Endodermal cell (in vitro differentiated cells): ENCODE data around the gene COP1. TPM values are rescaled to one million over a fixed set of nuclear protein-coding genes. Genes with fewer than 3 reads are reported as not detected.

Experiments
- DNase-seq: peaks from one replicate; pipeline ENCODE4 v3.0.0-alpha.2; 2017
- H3K27ac ChIP-seq: 2 replicates; pipeline ENCODE4 v1.5.1; 2013; ENCODE audit warnings: mild to moderate bottlenecking, low read depth, low read length, moderate library complexity
- H3K27me3 ChIP-seq: 2 replicates; pipeline ENCODE4 v1.6.1; 2013; ENCODE audit warnings: mild to moderate bottlenecking, low read length, moderate library complexity; ENCODE audit not compliant: insufficient read depth, control insufficient read depth, poor library complexity, severe bottlenecking
- H3K36me3 ChIP-seq: 2 replicates; pipeline ENCODE4 v1.7.0; 2013; ENCODE audit warnings: mild to moderate bottlenecking, low read length, moderate library complexity; ENCODE audit not compliant: control insufficient read depth, insufficient read depth
- H3K4me1 ChIP-seq: one replicate; pipeline ENCODE4 v1.7.0; 2013; ENCODE audit warnings: low read length; ENCODE audit not compliant: control insufficient read depth, insufficient read depth
- H3K4me3 ChIP-seq: 2 replicates; pipeline ENCODE4 v1.5.1; 2013; ENCODE audit warnings: mild to moderate bottlenecking, low read length, moderate library complexity
- H3K9ac ChIP-seq: 2 replicates; pipeline ENCODE4 v1.6.1; 2013; ENCODE audit warnings: mild to moderate bottlenecking, low read length, moderate library complexity; ENCODE audit not compliant: poor library complexity, severe bottlenecking; ENCODE audit errors: extremely low read depth
- H3K9me3 ChIP-seq: 2 replicates; pipeline ENCODE4 v1.6.1; 2013; ENCODE audit warnings: mild to moderate bottlenecking, low read length, moderate library complexity; ENCODE audit not compliant: control insufficient read depth
- H3K27ac Mint-ChIP-seq: 2 replicates; pipeline ENCODE4 v1.8.0; 2020; ENCODE audit warnings: mixed read lengths
- H3K27me3 Mint-ChIP-seq: 2 replicates; pipeline ENCODE4 v1.8.0; 2021; ENCODE audit warnings: mild to moderate bottlenecking, mixed read lengths; ENCODE audit not compliant: insufficient read depth
- H3K36me3 Mint-ChIP-seq: 2 replicates; pipeline ENCODE4 v1.8.0; 2020; ENCODE audit warnings: low read depth, mixed read lengths
- H3K4me1 Mint-ChIP-seq: 2 replicates; pipeline ENCODE4 v1.8.0; 2020; ENCODE audit warnings: mixed read lengths
- H3K4me3 Mint-ChIP-seq: 2 replicates; pipeline ENCODE4 v1.8.0; 2020; ENCODE audit warnings: mild to moderate bottlenecking, moderate library complexity, mixed read lengths
- H3K9me3 Mint-ChIP-seq: 2 replicates; pipeline ENCODE4 v1.8.0; 2020; ENCODE audit warnings: mild to moderate bottlenecking, mixed read lengths
- WGBS, 2 experiments: methylation state at CpG; one replicate each; pipeline versions ENCODE4 v1.1.5 to v1.1.7; 2013; ENCODE audit warnings: missing lambda C conversion rate in 2 of 2, mixed read lengths in 1 of 2; ENCODE audit not compliant: insufficient coverage in 1 of 2, insufficient read length in 1 of 2; 5-methylcytosine and 5-hydroxymethylcytosine counted together
- total RNA-seq, 2 donors: library from RNA; stranded (reverse); fragmentation: NEBNext Ultra II Directional in 1 of 2; extraction: Animal tissue kit (Norgen Biotek cat#: 25700) in 1 of 2; gene quantifications; 2 replicates in 1 of 2; 3 replicates in 1 of 2; pipeline ENCODE4 v1.2.1, GENCODE V29; 2021
- TF ChIP-seq, protein P1 (sequence below): fragments of 200-600 bp; sonication (generic); conservative IDR thresholded peaks from 2 replicates; pipeline ENCODE4 v1.5.0; 2021; ENCODE audit warnings: antibody characterized with exemption, mild to moderate bottlenecking

COP1 gene
- total RNA-seq, 2 donors from 2014 or later = 70.1 to 70.6 TPM

DNA sequence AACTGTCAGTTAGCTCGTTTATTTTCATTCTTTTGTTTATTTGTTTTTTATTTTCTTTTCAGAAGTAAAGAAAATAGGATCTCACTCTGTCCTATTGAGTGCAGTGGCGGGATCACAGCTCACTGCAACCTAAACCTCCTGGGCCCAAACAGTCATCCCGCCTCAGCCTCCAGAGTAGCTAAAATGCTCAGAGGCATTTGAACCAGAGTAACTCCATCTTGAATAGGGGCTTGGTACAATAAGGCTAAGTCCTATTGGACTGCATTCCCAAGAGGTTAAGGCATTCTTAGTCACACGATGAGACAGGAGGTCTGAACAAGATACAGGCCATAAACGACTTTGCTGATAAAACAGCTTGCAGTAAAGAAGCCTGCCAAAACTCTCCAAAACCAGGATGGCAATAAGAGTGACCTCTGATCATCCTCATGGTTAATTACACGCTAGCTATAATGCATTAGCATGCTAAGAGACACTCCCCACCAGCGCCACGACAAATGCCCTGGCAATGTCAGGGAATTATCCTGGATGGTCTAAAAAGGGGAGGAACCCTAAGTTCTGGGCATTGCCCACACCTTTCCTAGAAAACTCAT lies 13.1 kb upstream of the COP1 start:
- DNase-seq = no peak
- peaks cover 3% of the 10 kb centered on the region for H3K27me3 Mint-ChIP-seq
- TF ChIP-seq, protein P1, sequence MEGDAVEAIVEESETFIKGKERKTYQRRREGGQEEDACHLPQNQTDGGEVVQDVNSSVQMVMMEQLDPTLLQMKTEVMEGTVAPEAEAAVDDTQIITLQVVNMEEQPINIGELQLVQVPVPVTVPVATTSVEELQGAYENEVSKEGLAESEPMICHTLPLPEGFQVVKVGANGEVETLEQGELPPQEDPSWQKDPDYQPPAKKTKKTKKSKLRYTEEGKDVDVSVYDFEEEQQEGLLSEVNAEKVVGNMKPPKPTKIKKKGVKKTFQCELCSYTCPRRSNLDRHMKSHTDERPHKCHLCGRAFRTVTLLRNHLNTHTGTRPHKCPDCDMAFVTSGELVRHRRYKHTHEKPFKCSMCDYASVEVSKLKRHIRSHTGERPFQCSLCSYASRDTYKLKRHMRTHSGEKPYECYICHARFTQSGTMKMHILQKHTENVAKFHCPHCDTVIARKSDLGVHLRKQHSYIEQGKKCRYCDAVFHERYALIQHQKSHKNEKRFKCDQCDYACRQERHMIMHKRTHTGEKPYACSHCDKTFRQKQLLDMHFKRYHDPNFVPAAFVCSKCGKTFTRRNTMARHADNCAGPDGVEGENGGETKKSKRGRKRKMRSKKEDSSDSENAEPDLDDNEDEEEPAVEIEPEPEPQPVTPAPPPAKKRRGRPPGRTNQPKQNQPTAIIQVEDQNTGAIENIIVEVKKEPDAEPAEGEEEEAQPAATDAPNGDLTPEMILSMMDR = no peak
- peaks cover 15% of the 10 kb centered on the region for H3K4me1 Mint-ChIP-seq
- WGBS, 2 experiments = 89 to 96% methylated on average over 7 to 8 of the region's 8 CpGs
- Histone ChIP-seq H3K4me1 (no peaks in the 10 kb centered on the region), H3K36me3 (no peaks in the 10 kb centered on the region), H3K4me3 (no peak overlapping the region), H3K9me3 (no peaks in the 10 kb centered on the region), H3K27ac (no peak overlapping the region), H3K27me3 (no peaks in the 10 kb centered on the region), H3K9ac (no peak overlapping the region)
- H3K27ac Mint-ChIP-seq = no peak overlapping the region
- no peak overlapping the region for H3K4me3 Mint-ChIP-seq
- peaks cover 4% of the 10 kb centered on the region for H3K9me3 Mint-ChIP-seq
- H3K36me3 Mint-ChIP-seq = no peaks in the 10 kb centered on the region

GRCh38 chr1:176217461-176218099 lies 10.5 kb upstream of the COP1 start:
- peaks cover 10% of the 10 kb centered on the region for H3K27me3 Mint-ChIP-seq
- Histone ChIP-seq H3K4me3 (no peak overlapping the region), H3K9ac (no peak overlapping the region), H3K4me1 (no peaks in the 10 kb centered on the region), H3K9me3 (no peaks in the 10 kb centered on the region), H3K27me3 (no peaks in the 10 kb centered on the region), H3K36me3 (no peaks in the 10 kb centered on the region), H3K27ac (no peak overlapping the region)
- TF ChIP-seq, protein P1 = no peak
- H3K36me3 Mint-ChIP-seq = no peaks in the 10 kb centered on the region
- no peak for DNase-seq
- no peak overlapping the region for H3K4me3 Mint-ChIP-seq
- peaks cover 4% of the 10 kb centered on the region for H3K9me3 Mint-ChIP-seq
- H3K27ac Mint-ChIP-seq = no peak overlapping the region
- no peaks in the 10 kb centered on the region for H3K4me1 Mint-ChIP-seq

DNA sequence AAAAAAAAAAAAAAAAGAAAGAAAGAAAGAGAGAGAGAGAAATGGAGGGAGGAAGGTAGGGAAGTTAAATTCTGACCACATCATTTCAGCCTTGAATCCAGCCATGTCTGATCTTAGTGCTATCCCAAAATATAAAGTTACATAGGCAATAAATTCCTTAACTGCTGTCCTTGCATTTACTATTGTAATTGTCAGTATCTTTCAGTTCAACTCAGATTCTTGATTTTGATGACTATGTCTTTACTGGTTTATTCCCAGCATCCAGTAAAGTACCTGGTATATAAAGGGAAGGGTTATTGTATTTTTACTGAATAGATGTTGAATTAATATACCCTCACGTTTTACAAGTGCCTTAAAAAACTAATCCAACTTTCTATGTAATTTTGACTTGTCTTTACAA lies 8.9 kb upstream of the COP1 start:
- no peak overlapping the region for H3K4me3 ChIP-seq
- H3K27me3 ChIP-seq = no peaks in the 10 kb centered on the region
- H3K9me3 ChIP-seq = no peaks in the 10 kb centered on the region
- WGBS, 2 experiments = no CpG with 5 or more reads among the region's 1 CpG
- H3K36me3 ChIP-seq = no peaks in the 10 kb centered on the region
- no peaks in the 10 kb centered on the region for H3K4me1 Mint-ChIP-seq
- no peak overlapping the region for H3K9ac ChIP-seq
- H3K9me3 Mint-ChIP-seq = peaks cover 4% of the 10 kb centered on the region
- no peak overlapping the region for H3K27ac Mint-ChIP-seq
- TF ChIP-seq, protein P1 = no peak
- no peaks in the 10 kb centered on the region for H3K4me1 ChIP-seq
- no peak overlapping the region for H3K27ac ChIP-seq
- H3K27me3 Mint-ChIP-seq = peaks cover 10% of the 10 kb centered on the region
- H3K36me3 Mint-ChIP-seq = no peaks in the 10 kb centered on the region
- H3K4me3 Mint-ChIP-seq = no peak overlapping the region
- no peak for DNase-seq
